Endothelial cell of umbilical vein (primary cell): ENCODE data around the gene CLTB. TPM values are rescaled to one million over a fixed set of nuclear protein-coding genes. Genes with fewer than 3 reads are reported as not detected.

Source experiments
- BruUV-seq: library from RNA; stranded (reverse); fragments of 400-500 nt; replicated peaks from 2 replicates; lab custom pipeline; 2021; lab: Mats Ljungman, UMichigan
- CTCF ChIA-PET: fragments of 300-600, 350-600 bp; sonication (Branson Sonifier 250); formaldehyde crosslinking; loops from one replicate; lab custom pipeline; 2021; ENCODE audit warnings: antibody characterized with exemption, inconsistent platforms; lab: Charles Lee
- POLR2A ChIA-PET: fragments of 300-600, 350-600 bp; sonication (Branson Sonifier 250); formaldehyde crosslinking; loops from one replicate; lab custom pipeline; 2021; ENCODE audit warnings: antibody characterized with exemption, inconsistent platforms; lab: Charles Lee
- DNase-seq: peaks from one replicate; pipeline ENCODE4 v3.0.0-alpha.2; 2011; ENCODE audit warnings: low read depth, low spot score
- FAIRE-seq: peaks from 2 replicates; lab custom pipeline; 2011; peaks lifted over from hg19 to GRCh38; lab: Jason Lieb, UNC
- H2AFZ ChIP-seq: 2 replicates; pipeline ENCODE4 v1.6.0; 2012; ENCODE audit warnings: low read depth, low read length, control low read depth, inconsistent platforms
- H3K27ac ChIP-seq: 2 replicates; pipeline ENCODE4 v1.5.1; 2011; ENCODE audit warnings: low read depth, mild to moderate bottlenecking, control low read depth, low read length, moderate library complexity; ENCODE audit not compliant: insufficient read depth
- H3K27me3 ChIP-seq, 2 experiments: 2 replicates each; pipeline versions ENCODE4 v1.6.0 to v1.6.1; 2011; ENCODE audit warnings: low read length in 2 of 2, mixed read lengths in 1 of 2; ENCODE audit not compliant: control insufficient read depth in 2 of 2, insufficient read depth in 2 of 2
- H3K36me3 ChIP-seq, 2 experiments: 2 replicates in 1 of 2; 3 replicates in 1 of 2; pipeline ENCODE4 v1.5.1; 2011; ENCODE audit warnings: low read length in 2 of 2, mild to moderate bottlenecking in 1 of 2, moderate library complexity in 1 of 2; ENCODE audit not compliant: control insufficient read depth in 2 of 2, insufficient read depth in 2 of 2; ENCODE audit errors: extremely low read depth in 1 of 2
- H3K4me1 ChIP-seq: 3 replicates; pipeline ENCODE4 v1.5.1; 2011; ENCODE audit warnings: mild to moderate bottlenecking, low read length; ENCODE audit not compliant: control insufficient read depth, insufficient read depth; ENCODE audit errors: extremely low read depth
- H3K4me2 ChIP-seq: 2 replicates; pipeline ENCODE4 v1.6.1; 2011; ENCODE audit warnings: low read length, control low read depth, mixed read lengths; ENCODE audit not compliant: insufficient read depth
- H3K4me3 ChIP-seq, 3 experiments: fragments of 200-600 bp in 1 of 3; sonication (generic), shearing (Covaris generic) in 1 of 3; replicated peaks in 1 of 3; 2 replicates each; pipeline ENCODE4 v1.5.1; 2011 to 2016; ENCODE audit warnings: control low read depth in 3 of 3, low read length in 3 of 3, mild to moderate bottlenecking in 2 of 3, inconsistent platforms in 1 of 3, low read depth in 1 of 3, moderate library complexity in 1 of 3; ENCODE audit not compliant: insufficient read depth in 1 of 3
- H3K79me2 ChIP-seq: 2 replicates; pipeline ENCODE4 v1.6.0; 2012; ENCODE audit warnings: low read length, inconsistent platforms; ENCODE audit not compliant: control insufficient read depth, insufficient read depth
- H3K9ac ChIP-seq: replicated peaks from 2 replicates; pipeline ENCODE3; 2011; ENCODE audit warnings: low read length, control low read depth; ENCODE audit not compliant: insufficient read depth; ENCODE audit errors: extremely low read depth
- H3K9me1 ChIP-seq: replicated peaks from 3 replicates; pipeline ENCODE4 v1.6.0; 2011; ENCODE audit warnings: mild to moderate bottlenecking, low read length; ENCODE audit not compliant: control insufficient read depth, insufficient read depth; ENCODE audit errors: extremely low read depth
- H3K9me3 ChIP-seq: replicated peaks from 2 replicates; pipeline ENCODE4 v1.5.1; 2012; ENCODE audit warnings: low read length, inconsistent platforms; ENCODE audit not compliant: control insufficient read depth, insufficient read depth
- H4K20me1 ChIP-seq: replicated peaks from 2 replicates; pipeline ENCODE3; 2011; ENCODE audit warnings: mild to moderate bottlenecking, low read length; ENCODE audit not compliant: control insufficient read depth, insufficient read depth; ENCODE audit errors: extremely low read depth
- FOS ChIP-seq: IDR thresholded peaks from 2 replicates; pipeline ENCODE4 v1.6.1; 2011; ENCODE audit warnings: mild to moderate bottlenecking, low read length, moderate library complexity, borderline replicate concordance; ENCODE audit not compliant: insufficient read depth
- GATA2 ChIP-seq: IDR thresholded peaks from 2 replicates; pipeline ENCODE4 v1.7.0; 2011; ENCODE audit warnings: low read depth, mild to moderate bottlenecking, moderate library complexity, mixed read lengths, low read length; ENCODE audit not compliant: insufficient read length, insufficient read depth
- MAX ChIP-seq: IDR thresholded peaks from 2 replicates; pipeline ENCODE4 v1.6.1; 2011; ENCODE audit not compliant: insufficient read depth, insufficient read length
- MYC ChIP-seq: IDR thresholded peaks from one replicate; pipeline ENCODE4 v1.6.1; 2011; ENCODE audit warnings: mild to moderate bottlenecking, low read depth, low read length
- POLR2A ChIP-seq: IDR thresholded peaks from 2 replicates; pipeline ENCODE4 v1.6.1; 2012; ENCODE audit warnings: low read depth, mild to moderate bottlenecking, control low read depth, low read length
- POLR2AphosphoS5 ChIP-seq: IDR thresholded peaks from 2 replicates; pipeline ENCODE4 v1.6.1; 2012; ENCODE audit warnings: low read depth, mild to moderate bottlenecking, control low read depth, low read length, moderate library complexity; ENCODE audit not compliant: insufficient read depth
- dilution Hi-C: fragments of 300-500 bp; cut with MboI; formaldehyde crosslinking; loops from one replicate; pipeline ENCODE4 v1.15.0; 2019; ENCODE audit warnings: low sequenced_read_pairs; ENCODE audit not compliant: extremely low pct_ligation_motif_present
- intact Hi-C: fragments of 100-400 bp; cut with micrococcal nuclease; formaldehyde crosslinking; loops from one replicate; pipeline ENCODE4 v1.10.0; 2022
- polyA plus RNA-seq, 4 experiments: library from polyadenylated mRNA; depleted of rRNA in 3 of 4; stranded (reverse) in 3 of 4; unstranded in 1 of 4; fragments of >200 nt; gene quantifications; 2 replicates each; pipeline versions ENCODE4 v1.2.1 to v1.2.3, GENCODE V29; 2011 to 2012; ENCODE audit warnings: missing spikeins in 1 of 4
- total RNA-seq: library from RNA; stranded (reverse); gene quantifications from 2 replicates; pipeline ENCODE4 v1.2.3, GENCODE V29; 2021
- TF ChIP-seq, protein P1 (sequence below), 2 donors: IDR thresholded peaks; 1 replicate in 1 of 2; 2 replicates in 1 of 2; pipeline ENCODE4 v1.5.1; 2011; ENCODE audit warnings: low read length in 2 of 2, mild to moderate bottlenecking in 2 of 2, moderate library complexity in 2 of 2, control low read depth in 1 of 2, inconsistent platforms in 1 of 2, low read depth in 1 of 2; ENCODE audit not compliant: insufficient read depth in 1 of 2; ENCODE audit errors: extremely low read depth in 1 of 2

Gene CLTB
- total and polyA plus RNA-seq, 2 donors (not counting 3 experiments of a cell fraction or from before 2014, with no cell fraction given): 73.2 to 111 TPM

- peak; percentile 54 for FAIRE-seq
- POLR2A ChIA-PET: no interaction called here
- peak overlapping the region; percentile 88 for H3K27ac ChIP-seq
Measured at GRCh38 chr5:176440927-176441706, 24.8 kb upstream of the CLTB start.

More at GRCh38 chr5:176440927-176441706, 24.8 kb upstream of the CLTB start:
- Histone ChIP-seq H3K4me2 (peak overlapping the region; percentile 51), H4K20me1 (no peaks in the 10 kb centered on the region), H3K27me3 (no peaks in the 10 kb centered on the region), H3K36me3 (no peaks in the 10 kb centered on the region), H3K9me3 (no peaks in the 10 kb centered on the region), H2AFZ (peak overlapping the region; percentile 50), H3K4me1 (peaks cover 35% of the 10 kb centered on the region), H3K79me2 (no peaks in the 10 kb centered on the region), H3K4me3 (no peak overlapping the region), H3K9ac (peak overlapping the region; percentile 65), H3K9me1 (no peaks in the 10 kb centered on the region)
- dilution Hi-C loops (no loop called here), intact Hi-C loops (loop anchor here (1.0 to 10.0 kb wide), 3 partner anchors 25 to 1034 kb away; partner anchors contain the start of genes CLTB, DBN1 and GPRIN1)
- BruUV-seq: TSS peak; percentile 80
- TF ChIP-seq, protein P1, sequence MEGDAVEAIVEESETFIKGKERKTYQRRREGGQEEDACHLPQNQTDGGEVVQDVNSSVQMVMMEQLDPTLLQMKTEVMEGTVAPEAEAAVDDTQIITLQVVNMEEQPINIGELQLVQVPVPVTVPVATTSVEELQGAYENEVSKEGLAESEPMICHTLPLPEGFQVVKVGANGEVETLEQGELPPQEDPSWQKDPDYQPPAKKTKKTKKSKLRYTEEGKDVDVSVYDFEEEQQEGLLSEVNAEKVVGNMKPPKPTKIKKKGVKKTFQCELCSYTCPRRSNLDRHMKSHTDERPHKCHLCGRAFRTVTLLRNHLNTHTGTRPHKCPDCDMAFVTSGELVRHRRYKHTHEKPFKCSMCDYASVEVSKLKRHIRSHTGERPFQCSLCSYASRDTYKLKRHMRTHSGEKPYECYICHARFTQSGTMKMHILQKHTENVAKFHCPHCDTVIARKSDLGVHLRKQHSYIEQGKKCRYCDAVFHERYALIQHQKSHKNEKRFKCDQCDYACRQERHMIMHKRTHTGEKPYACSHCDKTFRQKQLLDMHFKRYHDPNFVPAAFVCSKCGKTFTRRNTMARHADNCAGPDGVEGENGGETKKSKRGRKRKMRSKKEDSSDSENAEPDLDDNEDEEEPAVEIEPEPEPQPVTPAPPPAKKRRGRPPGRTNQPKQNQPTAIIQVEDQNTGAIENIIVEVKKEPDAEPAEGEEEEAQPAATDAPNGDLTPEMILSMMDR (IDR thresholded peaks at IDR 0.05; ENCODE audit: extremely low read depth in 1 of 2, insufficient read depth in 1 of 2, low read depth in 1 of 2, low read length in 2 of 2): no peak
- TF ChIP-seq POLR2AphosphoS5 (no peak), GATA2 (no peak), POLR2A (no peak), MAX (no peak), FOS (no peak), MYC (no peak)
- CTCF ChIA-PET: interaction anchor here (0.6 to 2.8 kb wide), 2 partner anchors 18 to 24 kb away, joined by 3 to 17 read pairs; partner anchors contain the start of gene CLTB
- peak; percentile 67 for DNase-seq
